CD8-positive, alpha-beta memory T cell (primary cell): ENCODE measurements around the gene MRPL54. TPM values are rescaled to one million over a fixed set of nuclear protein-coding genes. Genes with fewer than 3 reads are reported as not detected.
A peak's percentile ranks its signal among the peaks of the same experiment; 100 is the strongest.
"Not testable (repeated sequence)": the region's sequence is repeated elsewhere in the genome, so short reads cannot be mapped to it uniquely, and the experiment has no call there.

Experiments used
- CTCF ChIA-PET: fragments of 350-600 bp; sonication (Branson Sonifier 250); formaldehyde crosslinking; loops from one replicate; lab custom pipeline; 2021; ENCODE audit warnings: antibody characterized with exemption; lab: Charles Lee
- POLR2A ChIA-PET: fragments of 350-600 bp; sonication (Branson Sonifier 250); formaldehyde crosslinking; loops from one replicate; lab custom pipeline; 2021; ENCODE audit warnings: antibody characterized with exemption; lab: Charles Lee
- DNase-seq, 5 donors: peaks; one replicate each; pipeline versions ENCODE4 v3.0.0 to v3.0.0-alpha.2; 2020 to 2022; ENCODE audit warnings: mixed read lengths in 1 of 5
- H3K27ac ChIP-seq: one replicate; pipeline ENCODE4 v1.7.0; 2013; ENCODE audit warnings: low read depth, mild to moderate bottlenecking, low read length, moderate library complexity
- H3K27me3 ChIP-seq: 2 replicates; pipeline ENCODE4 v1.7.0; 2013; ENCODE audit warnings: low read length, mild to moderate bottlenecking; ENCODE audit not compliant: insufficient read depth, poor library complexity, severe bottlenecking
- H3K36me3 ChIP-seq: 2 replicates; pipeline ENCODE4 v1.7.0; 2013; ENCODE audit warnings: mild to moderate bottlenecking, low read length, moderate library complexity; ENCODE audit not compliant: insufficient read depth
- H3K4me1 ChIP-seq: 2 replicates; pipeline ENCODE4 v1.7.0; 2013; ENCODE audit warnings: mild to moderate bottlenecking, low read length, moderate library complexity; ENCODE audit not compliant: insufficient read depth
- H3K4me3 ChIP-seq: 2 replicates; pipeline ENCODE4 v1.7.0; 2013; ENCODE audit warnings: mild to moderate bottlenecking, low read length
- H3K9me3 ChIP-seq: 2 replicates; pipeline ENCODE4 v1.7.0; 2013; ENCODE audit warnings: mild to moderate bottlenecking, low read length
- H3K27ac Mint-ChIP-seq, 8 donors: one replicate each; pipeline ENCODE4 v1.8.0; 2020 to 2021; ENCODE audit warnings: mixed read lengths in 8 of 8, mild to moderate bottlenecking in 6 of 8, inconsistent platforms in 3 of 8, moderate library complexity in 3 of 8
- H3K27me3 Mint-ChIP-seq, 2 donors: one replicate each; pipeline ENCODE4 v1.8.0; 2020 to 2021; ENCODE audit warnings: mixed read lengths in 2 of 2, mild to moderate bottlenecking in 1 of 2, moderate library complexity in 1 of 2
- H3K36me3 Mint-ChIP-seq, 3 donors: one replicate each; pipeline ENCODE4 v1.8.0; 2020 to 2021; ENCODE audit warnings: mixed read lengths in 3 of 3, inconsistent platforms in 1 of 3, mild to moderate bottlenecking in 1 of 3
- H3K4me1 Mint-ChIP-seq, 3 donors: one replicate each; pipeline ENCODE4 v1.8.0; 2020 to 2021; ENCODE audit warnings: mixed read lengths in 3 of 3, inconsistent platforms in 1 of 3, mild to moderate bottlenecking in 1 of 3
- H3K4me3 Mint-ChIP-seq, 7 donors: one replicate each; pipeline ENCODE4 v1.8.0; 2020 to 2021; ENCODE audit warnings: mixed read lengths in 7 of 7, mild to moderate bottlenecking in 6 of 7, moderate library complexity in 4 of 7, inconsistent platforms in 2 of 7
- H3K9me3 Mint-ChIP-seq, 5 donors: one replicate each; pipeline ENCODE4 v1.8.0; 2020 to 2022; ENCODE audit warnings: mixed read lengths in 5 of 5, mild to moderate bottlenecking in 3 of 5, moderate library complexity in 2 of 5, inconsistent platforms in 1 of 5
- polyA plus RNA-seq: library from polyadenylated mRNA; unstranded; fragments of 300-500 nt; fragmentation: Illumina TruSeq; gene quantifications from one replicate; pipeline ENCODE4 v1.2.3, GENCODE V29; 2021
- total RNA-seq, 2 experiments: library from RNA; stranded (reverse); gene quantifications; one replicate each; pipeline ENCODE4 v1.2.3, GENCODE V29; 2021

The MRPL54 gene
- total and polyA plus RNA-seq, 3 experiments from 2014 or later: 85.0 to 113 (median 95.3) TPM

- CTCF ChIA-PET, H3K9me3 ChIP-seq, H3K4me3 Mint-ChIP-seq, H3K27ac ChIP-seq, DNase-seq, H3K9me3 Mint-ChIP-seq, H3K27me3 ChIP-seq, H3K27ac Mint-ChIP-seq, H3K36me3 ChIP-seq, H3K4me3 ChIP-seq, H3K27me3 Mint-ChIP-seq, POLR2A ChIA-PET: not testable (repeated sequence)
- H3K4me1 ChIP-seq: peaks cover 24% of the 10 kb centered on the region
- Mint-ChIP-seq H3K36me3 (peaks cover 0 to 49% (median 5%) of the 10 kb centered on the region in 3 donors), H3K4me1 (peaks cover 30 to 40% (median 32%) of the 10 kb centered on the region in 3 donors)
These were observed 3.3 kb downstream of the MRPL54 start for GRCh38 chr19:3765757-3766156.

DNA sequence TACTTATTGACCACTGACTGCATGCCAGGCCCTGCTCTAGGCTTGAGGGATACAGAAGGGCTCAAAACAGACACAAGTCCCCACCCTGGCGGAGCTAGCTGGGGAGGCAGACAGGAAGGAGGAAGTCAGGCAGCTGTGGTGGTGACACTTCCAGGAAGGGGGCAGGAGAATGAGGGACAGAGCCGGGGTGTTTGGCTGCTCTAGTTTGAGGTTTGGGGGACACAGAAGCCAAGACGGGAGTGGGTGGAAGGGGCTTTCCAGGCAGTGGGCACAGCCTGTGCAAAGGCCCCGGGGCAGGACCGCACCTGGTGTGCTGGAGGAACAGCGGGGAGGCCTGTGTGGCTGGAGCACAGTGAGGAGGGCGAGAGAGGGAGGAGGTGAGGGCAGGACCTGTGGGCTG lies 4.0 kb downstream of the MRPL54 start:
- Mint-ChIP-seq H3K27me3 (peaks cover 0 to 7% of the 10 kb centered on the region in 2 donors), H3K4me3 (peak overlapping the region in 1 of 7 donors; percentile 39), H3K36me3 (peaks cover 0 to 46% (median 8%) of the 10 kb centered on the region in 3 donors), H3K27ac (peak overlapping the region in 5 of 8 donors; percentile 35 to 93 (median 72)), H3K9me3 (peaks cover 0 to 4% (median 0%) of the 10 kb centered on the region in 5 donors), H3K4me1 (peaks cover 25 to 32% (median 28%) of the 10 kb centered on the region in 3 donors)
- ChIA-PET CTCF (interaction anchor here (1.5 kb wide), 2 partner anchors 51 to 56 kb away, joined by 4 to 5 read pairs; no protein-coding TSS in a partner anchor), POLR2A (no interaction called here)
- Histone ChIP-seq H3K4me3 (no peak overlapping the region), H3K27ac (no peak overlapping the region), H3K27me3 (no peaks in the 10 kb centered on the region), H3K36me3 (peaks cover 5% of the 10 kb centered on the region), H3K4me1 (peaks cover 19% of the 10 kb centered on the region), H3K9me3 (no peaks in the 10 kb centered on the region)
- DNase-seq: no peak

- no peaks in the 10 kb centered on the region for H3K27me3 ChIP-seq
- Mint-ChIP-seq H3K4me3 (no peak overlapping the region), H3K4me1 (peaks cover 19 to 27% (median 23%) of the 10 kb centered on the region in 3 donors), H3K27me3 (peaks cover 0 to 7% of the 10 kb centered on the region in 2 donors), H3K9me3 (peaks cover 0 to 4% (median 0%) of the 10 kb centered on the region in 5 donors), H3K36me3 (peaks cover 0 to 46% (median 8%) of the 10 kb centered on the region in 3 donors), H3K27ac (peak overlapping the region in 1 of 8 donors; percentile 93)
- no peaks in the 10 kb centered on the region for H3K9me3 ChIP-seq
- no peak for DNase-seq
- H3K27ac ChIP-seq: no peak overlapping the region
- H3K36me3 ChIP-seq: peaks cover 5% of the 10 kb centered on the region
- H3K4me3 ChIP-seq: no peak overlapping the region
- ChIA-PET POLR2A (no interaction called here), CTCF (interaction anchor here (1.2 to 1.5 kb wide), 3 partner anchors 31 to 55 kb away, joined by 3 to 5 read pairs (median 4); no protein-coding TSS in a partner anchor)
- peaks cover 14% of the 10 kb centered on the region for H3K4me1 ChIP-seq
These were observed 4.6 kb downstream of the MRPL54 start for GRCh38 chr19:3767050-3767449.

- Mint-ChIP-seq H3K4me1 (peaks cover 8 to 15% (median 13%) of the 10 kb centered on the region in 3 donors), H3K27ac (no peak overlapping the region), H3K4me3 (no peak overlapping the region), H3K36me3 (peaks cover 0 to 39% (median 5%) of the 10 kb centered on the region in 3 donors), H3K9me3 (no peaks in the 10 kb centered on the region), H3K27me3 (no peaks in the 10 kb centered on the region)
- POLR2A ChIA-PET: no interaction called here
- no peak overlapping the region for H3K27ac ChIP-seq
- peaks cover 5% of the 10 kb centered on the region for H3K36me3 ChIP-seq
- CTCF ChIA-PET: interaction anchor here (1.2 to 1.5 kb wide), 3 partner anchors 30 to 54 kb away, joined by 3 to 5 read pairs (median 3); no protein-coding TSS in a partner anchor
- H3K9me3 ChIP-seq: no peaks in the 10 kb centered on the region
- H3K27me3 ChIP-seq: no peaks in the 10 kb centered on the region
- H3K4me3 ChIP-seq: no peak overlapping the region
- peaks cover 11% of the 10 kb centered on the region for H3K4me1 ChIP-seq
- DNase-seq: no peak
These were observed 5.7 kb downstream of the MRPL54 start for GRCh38 chr19:3768015-3768747.

DNA sequence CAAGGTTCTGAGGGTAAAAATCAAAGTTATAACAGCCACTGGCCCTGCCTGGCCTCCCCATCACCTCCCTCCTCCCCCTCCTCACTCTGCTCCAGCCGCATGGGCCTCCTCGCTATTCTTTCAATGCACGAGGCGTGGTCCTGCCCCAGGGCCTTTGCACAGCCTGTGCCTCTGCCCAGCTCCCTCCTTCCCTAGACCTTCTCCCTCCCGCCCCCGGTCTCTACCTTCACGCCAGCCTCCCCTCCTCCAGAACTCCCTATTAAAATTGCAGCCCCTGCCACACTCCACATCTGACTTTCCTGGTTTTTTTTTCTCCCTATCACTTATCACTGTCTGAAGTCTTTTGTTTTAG lies 6.2 kb downstream of the MRPL54 start:
- Mint-ChIP-seq H3K4me3 (no peak overlapping the region), H3K4me1 (peaks cover 6 to 12% (median 10%) of the 10 kb centered on the region in 3 donors), H3K27me3 (no peaks in the 10 kb centered on the region), H3K27ac (peak overlapping the region in 3 of 8 donors; percentile 21 to 87 (median 46)), H3K9me3 (no peaks in the 10 kb centered on the region), H3K36me3 (peaks cover 0 to 39% (median 5%) of the 10 kb centered on the region in 3 donors)
- no peak overlapping the region for H3K27ac ChIP-seq
- CTCF ChIA-PET: interaction anchor here (1.3 kb wide), 1 partner anchor 54 kb away, joined by 3 read pairs; no protein-coding TSS in a partner anchor
- peaks cover 7% of the 10 kb centered on the region for H3K4me1 ChIP-seq
- no peak overlapping the region for H3K4me3 ChIP-seq
- no peaks in the 10 kb centered on the region for H3K9me3 ChIP-seq
- no peaks in the 10 kb centered on the region for H3K27me3 ChIP-seq
- POLR2A ChIA-PET: no interaction called here
- no peak for DNase-seq
- H3K36me3 ChIP-seq: peaks cover 5% of the 10 kb centered on the region

- no peak overlapping the region for H3K27ac Mint-ChIP-seq
- Histone ChIP-seq H3K27ac (no peak overlapping the region), H3K9me3 (no peaks in the 10 kb centered on the region), H3K36me3 (peaks cover 5% of the 10 kb centered on the region), H3K27me3 (no peaks in the 10 kb centered on the region), H3K4me3 (no peak overlapping the region), H3K4me1 (peaks cover 7% of the 10 kb centered on the region)
- H3K36me3 Mint-ChIP-seq: peaks cover 0 to 39% (median 5%) of the 10 kb centered on the region in 3 donors
- peaks cover 6 to 12% (median 12%) of the 10 kb centered on the region in 3 donors for H3K4me1 Mint-ChIP-seq
- POLR2A ChIA-PET: no interaction called here
- no peaks in the 10 kb centered on the region for H3K9me3 Mint-ChIP-seq
- no peaks in the 10 kb centered on the region for H3K27me3 Mint-ChIP-seq
- no peak overlapping the region for H3K4me3 Mint-ChIP-seq
- no peak for DNase-seq
- CTCF ChIA-PET: no interaction called here
These were observed 7.0 kb downstream of the MRPL54 start for GRCh38 chr19:3769494-3769893.

- no peak for DNase-seq
- peaks cover 0 to 39% (median 5%) of the 10 kb centered on the region in 3 donors for H3K36me3 Mint-ChIP-seq
- ChIA-PET POLR2A (no interaction called here), CTCF (interaction anchor here (1.5 kb wide), 1 partner anchor 52 kb away, joined by 3 read pairs; no protein-coding TSS in a partner anchor)
- Histone ChIP-seq H3K27ac (no peak overlapping the region), H3K27me3 (no peaks in the 10 kb centered on the region), H3K4me3 (no peak overlapping the region), H3K9me3 (no peaks in the 10 kb centered on the region), H3K36me3 (peaks cover under 1% of the 10 kb centered on the region), H3K4me1 (peaks cover 7% of the 10 kb centered on the region)
- H3K27ac Mint-ChIP-seq: no peak overlapping the region
- H3K9me3 Mint-ChIP-seq: no peaks in the 10 kb centered on the region
- no peaks in the 10 kb centered on the region for H3K27me3 Mint-ChIP-seq
- H3K4me1 Mint-ChIP-seq: peaks cover 6 to 12% (median 12%) of the 10 kb centered on the region in 3 donors
- H3K4me3 Mint-ChIP-seq: no peak overlapping the region
These were observed 7.9 kb downstream of the MRPL54 start for GRCh38 chr19:3770136-3770999.
